ENCODE results near the gene SHC4. TPM values are rescaled to one million over a fixed set of nuclear protein-coding genes. Genes with fewer than 3 reads are reported as not detected.

The SHC4 gene
- polyA plus RNA-seq, 1 of the 3 experiments (the other 2 are of a cell fraction), result 1.6 TPM

- no peaks in the 10 kb centered on the region for H4K20me1 ChIP-seq (ENCODE audit: insufficient read depth)
- H3K36me3 ChIP-seq (replicated peaks in 1 of 2; ENCODE audit: control insufficient read depth in 1 of 2, insufficient read depth in 2 of 2, low read length in 1 of 2), result peaks cover 0 to 4% of the 10 kb centered on the region in 2 experiments
- CTCF ChIA-PET, result interaction anchor here (0.8 to 5.3 kb wide), 10 partner anchors 10 to 466 kb away, joined by 3 to 47 read pairs (median 6); no protein-coding TSS in a partner anchor
- no peak overlapping the region for H2AFZ ChIP-seq (ENCODE audit: low read depth)
- POLR2A ChIA-PET, result no interaction called here
- no peak for DNase-seq
- H3K4me3 ChIP-seq (ENCODE audit: low read depth in 2 of 2, low read length in 1 of 2), result no peak overlapping the region
- peak overlapping the region in 1 of 2 experiments; percentile 80; a peak in 3 of 4 replicates for H3K27ac ChIP-seq (ENCODE audit: low read depth in 2 of 2, low read length in 1 of 2)
- H3F3A ChIP-seq (replicated peaks; ENCODE audit: insufficient read depth), result peaks cover 17% of the 10 kb centered on the region
- 89% methylated on average over 3 of the region's 3 CpGs for WGBS (ENCODE audit: low lambda C conversion rate)
- peaks cover 12 to 37% of the 10 kb centered on the region in 2 experiments; a peak in 3 of 4 replicates for H3K4me1 ChIP-seq (ENCODE audit: control insufficient read depth in 1 of 2, insufficient read depth in 2 of 2, low read depth in 1 of 2, low read length in 1 of 2)
- TF ChIP-seq, protein P1, sequence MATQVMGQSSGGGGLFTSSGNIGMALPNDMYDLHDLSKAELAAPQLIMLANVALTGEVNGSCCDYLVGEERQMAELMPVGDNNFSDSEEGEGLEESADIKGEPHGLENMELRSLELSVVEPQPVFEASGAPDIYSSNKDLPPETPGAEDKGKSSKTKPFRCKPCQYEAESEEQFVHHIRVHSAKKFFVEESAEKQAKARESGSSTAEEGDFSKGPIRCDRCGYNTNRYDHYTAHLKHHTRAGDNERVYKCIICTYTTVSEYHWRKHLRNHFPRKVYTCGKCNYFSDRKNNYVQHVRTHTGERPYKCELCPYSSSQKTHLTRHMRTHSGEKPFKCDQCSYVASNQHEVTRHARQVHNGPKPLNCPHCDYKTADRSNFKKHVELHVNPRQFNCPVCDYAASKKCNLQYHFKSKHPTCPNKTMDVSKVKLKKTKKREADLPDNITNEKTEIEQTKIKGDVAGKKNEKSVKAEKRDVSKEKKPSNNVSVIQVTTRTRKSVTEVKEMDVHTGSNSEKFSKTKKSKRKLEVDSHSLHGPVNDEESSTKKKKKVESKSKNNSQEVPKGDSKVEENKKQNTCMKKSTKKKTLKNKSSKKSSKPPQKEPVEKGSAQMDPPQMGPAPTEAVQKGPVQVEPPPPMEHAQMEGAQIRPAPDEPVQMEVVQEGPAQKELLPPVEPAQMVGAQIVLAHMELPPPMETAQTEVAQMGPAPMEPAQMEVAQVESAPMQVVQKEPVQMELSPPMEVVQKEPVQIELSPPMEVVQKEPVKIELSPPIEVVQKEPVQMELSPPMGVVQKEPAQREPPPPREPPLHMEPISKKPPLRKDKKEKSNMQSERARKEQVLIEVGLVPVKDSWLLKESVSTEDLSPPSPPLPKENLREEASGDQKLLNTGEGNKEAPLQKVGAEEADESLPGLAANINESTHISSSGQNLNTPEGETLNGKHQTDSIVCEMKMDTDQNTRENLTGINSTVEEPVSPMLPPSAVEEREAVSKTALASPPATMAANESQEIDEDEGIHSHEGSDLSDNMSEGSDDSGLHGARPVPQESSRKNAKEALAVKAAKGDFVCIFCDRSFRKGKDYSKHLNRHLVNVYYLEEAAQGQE (IDR thresholded peaks at IDR 0.05; ENCODE audit: low read depth, low read length), result no peak
- no peak for TF ChIP-seq PBX3 (IDR thresholded peaks at IDR 0.05)
- TF ChIP-seq CHD2 (IDR thresholded peaks at IDR 0.05; ENCODE audit: low read length, partially characterized antibody), result no peak
- no peaks in the 10 kb centered on the region for H3K27me3 ChIP-seq (ENCODE audit: insufficient read depth)
- H3K4me2 ChIP-seq, result no peak overlapping the region
- H3K9me3 ChIP-seq, result no peaks in the 10 kb centered on the region
- no peak overlapping the region for H3K9ac ChIP-seq
- peaks cover 85% of the 10 kb centered on the region for H3K79me2 ChIP-seq (ENCODE audit: insufficient read depth)
- no peaks in the 10 kb centered on the region for H3K9me2 ChIP-seq
Measured at GRCh38 chr15:48802257-48802656, 161.5 kb downstream of the SHC4 start.

DNA sequence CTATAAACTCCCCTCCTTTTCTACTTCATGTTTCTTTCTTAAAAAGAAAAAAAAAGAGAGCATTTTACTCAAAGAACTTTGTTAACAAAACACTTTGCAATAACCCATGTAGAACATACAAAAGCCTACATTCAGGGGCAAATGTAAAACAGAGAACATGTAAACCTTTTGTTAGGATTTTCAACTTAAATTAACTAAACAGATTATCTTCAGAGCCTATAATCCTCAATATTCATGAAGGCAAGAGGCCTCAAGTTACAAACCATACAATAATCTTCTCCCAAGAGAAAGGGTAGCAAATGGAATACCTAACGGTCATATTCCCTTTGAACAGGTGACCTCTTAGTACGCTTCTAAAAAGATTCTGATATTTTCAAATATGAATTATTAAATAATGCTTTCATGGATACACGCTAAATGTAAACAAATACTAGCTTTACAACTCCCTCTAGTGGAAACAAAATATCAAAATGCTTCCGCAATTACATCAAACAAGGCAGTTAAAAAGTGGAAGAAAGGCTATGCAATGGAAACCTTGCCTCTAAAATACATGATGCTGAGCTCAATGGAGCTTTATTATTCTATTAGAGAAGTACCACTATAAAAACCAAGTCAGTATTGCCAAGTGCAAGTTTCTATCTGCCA lies 162.8 kb downstream of the SHC4 start:
- peaks cover 71% of the 10 kb centered on the region for H3K79me2 ChIP-seq (ENCODE audit: insufficient read depth)
- no peak overlapping the region for H2AFZ ChIP-seq (ENCODE audit: low read depth)
- no peak for TF ChIP-seq GABPA (IDR thresholded peaks at IDR 0.05; ENCODE audit: low read depth)
- TF ChIP-seq NFIC (IDR thresholded peaks at IDR 0.05; ENCODE audit: borderline replicate concordance), result no peak
- TF ChIP-seq JUND (IDR thresholded peaks at IDR 0.05), result no peak
- TF ChIP-seq, protein P2, sequence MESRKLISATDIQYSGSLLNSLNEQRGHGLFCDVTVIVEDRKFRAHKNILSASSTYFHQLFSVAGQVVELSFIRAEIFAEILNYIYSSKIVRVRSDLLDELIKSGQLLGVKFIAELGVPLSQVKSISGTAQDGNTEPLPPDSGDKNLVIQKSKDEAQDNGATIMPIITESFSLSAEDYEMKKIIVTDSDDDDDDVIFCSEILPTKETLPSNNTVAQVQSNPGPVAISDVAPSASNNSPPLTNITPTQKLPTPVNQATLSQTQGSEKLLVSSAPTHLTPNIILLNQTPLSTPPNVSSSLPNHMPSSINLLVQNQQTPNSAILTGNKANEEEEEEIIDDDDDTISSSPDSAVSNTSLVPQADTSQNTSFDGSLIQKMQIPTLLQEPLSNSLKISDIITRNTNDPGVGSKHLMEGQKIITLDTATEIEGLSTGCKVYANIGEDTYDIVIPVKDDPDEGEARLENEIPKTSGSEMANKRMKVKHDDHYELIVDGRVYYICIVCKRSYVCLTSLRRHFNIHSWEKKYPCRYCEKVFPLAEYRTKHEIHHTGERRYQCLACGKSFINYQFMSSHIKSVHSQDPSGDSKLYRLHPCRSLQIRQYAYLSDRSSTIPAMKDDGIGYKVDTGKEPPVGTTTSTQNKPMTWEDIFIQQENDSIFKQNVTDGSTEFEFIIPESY (IDR thresholded peaks at IDR 0.05; ENCODE audit: borderline replicate concordance, low read depth), result no peak
- TF ChIP-seq EP300 (IDR thresholded peaks at IDR 0.05; ENCODE audit: borderline replicate concordance in 1 of 2, low read depth in 1 of 2, low read length in 1 of 2), result no peak
- TF ChIP-seq FOSL2 (IDR thresholded peaks at IDR 0.05; ENCODE audit: borderline replicate concordance, low read depth), result no peak
- no peak for TF ChIP-seq YY1 (IDR thresholded peaks at IDR 0.05; ENCODE audit: low read depth)
- TF ChIP-seq, protein P3, sequence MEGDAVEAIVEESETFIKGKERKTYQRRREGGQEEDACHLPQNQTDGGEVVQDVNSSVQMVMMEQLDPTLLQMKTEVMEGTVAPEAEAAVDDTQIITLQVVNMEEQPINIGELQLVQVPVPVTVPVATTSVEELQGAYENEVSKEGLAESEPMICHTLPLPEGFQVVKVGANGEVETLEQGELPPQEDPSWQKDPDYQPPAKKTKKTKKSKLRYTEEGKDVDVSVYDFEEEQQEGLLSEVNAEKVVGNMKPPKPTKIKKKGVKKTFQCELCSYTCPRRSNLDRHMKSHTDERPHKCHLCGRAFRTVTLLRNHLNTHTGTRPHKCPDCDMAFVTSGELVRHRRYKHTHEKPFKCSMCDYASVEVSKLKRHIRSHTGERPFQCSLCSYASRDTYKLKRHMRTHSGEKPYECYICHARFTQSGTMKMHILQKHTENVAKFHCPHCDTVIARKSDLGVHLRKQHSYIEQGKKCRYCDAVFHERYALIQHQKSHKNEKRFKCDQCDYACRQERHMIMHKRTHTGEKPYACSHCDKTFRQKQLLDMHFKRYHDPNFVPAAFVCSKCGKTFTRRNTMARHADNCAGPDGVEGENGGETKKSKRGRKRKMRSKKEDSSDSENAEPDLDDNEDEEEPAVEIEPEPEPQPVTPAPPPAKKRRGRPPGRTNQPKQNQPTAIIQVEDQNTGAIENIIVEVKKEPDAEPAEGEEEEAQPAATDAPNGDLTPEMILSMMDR (IDR thresholded peaks at IDR 0.05), result peak; percentile 71
- no peak for TF ChIP-seq MXI1 (IDR thresholded peaks at IDR 0.05; ENCODE audit: low read depth, low read length)
- TF ChIP-seq, protein P4, sequence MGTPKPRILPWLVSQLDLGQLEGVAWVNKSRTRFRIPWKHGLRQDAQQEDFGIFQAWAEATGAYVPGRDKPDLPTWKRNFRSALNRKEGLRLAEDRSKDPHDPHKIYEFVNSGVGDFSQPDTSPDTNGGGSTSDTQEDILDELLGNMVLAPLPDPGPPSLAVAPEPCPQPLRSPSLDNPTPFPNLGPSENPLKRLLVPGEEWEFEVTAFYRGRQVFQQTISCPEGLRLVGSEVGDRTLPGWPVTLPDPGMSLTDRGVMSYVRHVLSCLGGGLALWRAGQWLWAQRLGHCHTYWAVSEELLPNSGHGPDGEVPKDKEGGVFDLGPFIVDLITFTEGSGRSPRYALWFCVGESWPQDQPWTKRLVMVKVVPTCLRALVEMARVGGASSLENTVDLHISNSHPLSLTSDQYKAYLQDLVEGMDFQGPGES (IDR thresholded peaks at IDR 0.05; ENCODE audit: low read depth, low read length), result no peak
- peak; percentile 42 for TF ChIP-seq SMC3 (IDR thresholded peaks at IDR 0.05; ENCODE audit: low read depth, low read length)
- peak; percentile 69 for TF ChIP-seq RAD21 (IDR thresholded peaks at IDR 0.05; ENCODE audit: low read length)
- DNase-seq, result peak; percentile 20
- H3K36me3 ChIP-seq (replicated peaks in 1 of 2; ENCODE audit: control insufficient read depth in 1 of 2, insufficient read depth in 2 of 2, low read length in 1 of 2), result peaks cover 7 to 11% of the 10 kb centered on the region in 2 experiments
- H3K4me2 ChIP-seq, result no peak overlapping the region
- no peaks in the 10 kb centered on the region for H3K9me3 ChIP-seq
- POLR2A ChIA-PET, result no interaction called here
- H3K4me1 ChIP-seq (ENCODE audit: control insufficient read depth in 1 of 2, insufficient read depth in 2 of 2, low read depth in 1 of 2, low read length in 1 of 2), result peaks cover 12 to 39% of the 10 kb centered on the region in 2 experiments
- H3K9me2 ChIP-seq, result no peaks in the 10 kb centered on the region
- 69% methylated on average over 4 of the region's 4 CpGs for WGBS (ENCODE audit: low lambda C conversion rate)
- H3K9ac ChIP-seq, result no peak overlapping the region
- CTCF ChIA-PET, result interaction anchor here (0.7 to 5.3 kb wide), 24 partner anchors 9 to 454 kb away, joined by 3 to 47 read pairs (median 4); partner anchors contain the start of genes CEP152 and FBN1
- no peaks in the 10 kb centered on the region for H4K20me1 ChIP-seq (ENCODE audit: insufficient read depth)
- peak overlapping the region in 1 of 2 experiments; percentile 80; a peak in 1 of 4 replicates for H3K27ac ChIP-seq (ENCODE audit: low read depth in 2 of 2, low read length in 1 of 2)
- peaks cover 11% of the 10 kb centered on the region for H3F3A ChIP-seq (replicated peaks; ENCODE audit: insufficient read depth)
- H3K27me3 ChIP-seq (ENCODE audit: insufficient read depth), result no peaks in the 10 kb centered on the region
- no peak overlapping the region for H3K4me3 ChIP-seq (ENCODE audit: low read depth in 2 of 2, low read length in 1 of 2)
